Parathyroid adenoma (tissue), 2 donors: ENCODE data around the gene BCL11A.

Source experiments
- H2AFZ ChIP-seq: fragments of 300-600 bp; sonication (generic); one replicate; pipeline ENCODE4 v1.7.0; 2017; ENCODE audit warnings: antibody characterized with exemption, mild to moderate bottlenecking
- H3K27ac ChIP-seq: fragments of 300-600 bp; sonication (generic); one replicate; pipeline ENCODE4 v1.7.0; 2017
- H3K27me3 ChIP-seq: fragments of 300-600 bp; sonication (generic); one replicate; pipeline ENCODE4 v1.7.0; 2017; ENCODE audit warnings: low read length; ENCODE audit not compliant: control insufficient read depth, insufficient read depth
- H3K36me3 ChIP-seq: fragments of 300-600 bp; sonication (generic); one replicate; pipeline ENCODE4 v1.7.0; 2017; ENCODE audit warnings: low read length; ENCODE audit not compliant: control insufficient read depth, insufficient read depth
- H3K4me1 ChIP-seq: fragments of 300-600 bp; sonication (generic); one replicate; pipeline ENCODE4 v1.7.0; 2017; ENCODE audit warnings: control low read depth
- H3K4me2 ChIP-seq: fragments of 300-600 bp; sonication (generic); one replicate; pipeline ENCODE4 v1.7.0; 2017; ENCODE audit warnings: low read length
- H3K4me3 ChIP-seq: fragments of 300-600 bp; sonication (generic); one replicate; pipeline ENCODE4 v1.7.0; 2017; ENCODE audit warnings: low read depth, low read length
- H3K79me2 ChIP-seq: fragments of 300-600 bp; sonication (generic); one replicate; pipeline ENCODE4 v1.7.0; 2017; ENCODE audit warnings: control low read depth
- H3K9ac ChIP-seq: fragments of 300-600 bp; sonication (generic); one replicate; pipeline ENCODE4 v1.7.0; 2017; ENCODE audit warnings: mild to moderate bottlenecking
- H3K9me3 ChIP-seq: fragments of 300-600 bp; sonication (generic); one replicate; pipeline ENCODE4 v1.7.0; 2017; ENCODE audit warnings: low read length; ENCODE audit not compliant: control insufficient read depth
- CTCF ChIP-seq: fragments of 300-600 bp; sonication (generic); IDR thresholded peaks from one replicate; pipeline ENCODE4 v1.7.0; 2017; ENCODE audit warnings: antibody characterized with exemption, mild to moderate bottlenecking
- donor health status: primary hyperparathyroidism.

BCL11A gene

GRCh38 chr2:60544954-60545560, 8.4 kb downstream of the BCL11A start:
- H3K36me3 ChIP-seq, result no peaks in the 10 kb centered on the region
- H3K27ac ChIP-seq, result no peak overlapping the region
- H3K9ac ChIP-seq, result no peak overlapping the region
- H2AFZ ChIP-seq, result no peak overlapping the region
- H3K4me3 ChIP-seq, result no peak overlapping the region
- no peaks in the 10 kb centered on the region for H3K79me2 ChIP-seq
- H3K4me1 ChIP-seq, result no peaks in the 10 kb centered on the region
- H3K27me3 ChIP-seq, result no peaks in the 10 kb centered on the region
- H3K4me2 ChIP-seq, result no peak overlapping the region
- no peak for TF ChIP-seq CTCF
- no peaks in the 10 kb centered on the region for H3K9me3 ChIP-seq

- Histone ChIP-seq H3K27ac (no peak overlapping the region), H3K4me2 (no peak overlapping the region), H3K9me3 (no peaks in the 10 kb centered on the region), H3K27me3 (no peaks in the 10 kb centered on the region), H3K9ac (no peak overlapping the region), H3K4me1 (no peaks in the 10 kb centered on the region), H2AFZ (no peak overlapping the region), H3K79me2 (no peaks in the 10 kb centered on the region), H3K36me3 (no peaks in the 10 kb centered on the region), H3K4me3 (no peak overlapping the region)
- TF ChIP-seq CTCF, result no peak
These were observed 9.4 kb downstream of the BCL11A start for GRCh38 chr2:60544062-60544461.

GRCh38 chr2:60541056-60541651, 12.3 kb downstream of the BCL11A start:
- TF ChIP-seq CTCF, result no peak
- Histone ChIP-seq H3K4me2 (no peak overlapping the region), H3K27ac (no peak overlapping the region), H3K9ac (no peak overlapping the region), H3K4me3 (no peak overlapping the region), H3K27me3 (no peaks in the 10 kb centered on the region), H3K36me3 (no peaks in the 10 kb centered on the region), H3K4me1 (no peaks in the 10 kb centered on the region), H2AFZ (no peak overlapping the region), H3K9me3 (no peaks in the 10 kb centered on the region), H3K79me2 (no peaks in the 10 kb centered on the region)

- Histone ChIP-seq H3K27ac (no peak overlapping the region), H3K4me2 (no peak overlapping the region), H3K9me3 (no peaks in the 10 kb centered on the region), H3K79me2 (no peaks in the 10 kb centered on the region), H3K36me3 (no peaks in the 10 kb centered on the region), H2AFZ (no peak overlapping the region), H3K27me3 (no peaks in the 10 kb centered on the region), H3K9ac (no peak overlapping the region), H3K4me3 (no peak overlapping the region), H3K4me1 (no peaks in the 10 kb centered on the region)
- TF ChIP-seq CTCF, result no peak
These were observed 13.4 kb downstream of the BCL11A start for GRCh38 chr2:60540074-60540473.

GRCh38 chr2:60539140-60539539, 14.3 kb downstream of the BCL11A start:
- Histone ChIP-seq H3K4me1 (no peaks in the 10 kb centered on the region), H3K4me3 (no peak overlapping the region), H3K79me2 (no peaks in the 10 kb centered on the region), H3K4me2 (no peak overlapping the region), H2AFZ (no peak overlapping the region), H3K27me3 (no peaks in the 10 kb centered on the region), H3K9ac (no peak overlapping the region), H3K9me3 (no peaks in the 10 kb centered on the region), H3K36me3 (no peaks in the 10 kb centered on the region), H3K27ac (no peak overlapping the region)
- no peak for TF ChIP-seq CTCF
